ENCODE measurements around the gene CCDC33.
A peak's percentile ranks its signal among the peaks of the same experiment; 100 is the strongest.

CCDC33 gene

GRCh38 chr15:74199297-74199652, 36.9 kb upstream of the CCDC33 start:
- ATAC-seq, result no peak
- TF ChIP-seq TOX (CRISPR knock-in tag; IDR thresholded peaks at IDR 0.05; ENCODE audit: borderline replicate concordance) (no peak), POU6F1 (CRISPR knock-in tag; IDR thresholded peaks at IDR 0.05; ENCODE audit: borderline replicate concordance, low read depth) (no peak), TCF4 (CRISPR knock-in tag; IDR thresholded peaks at IDR 0.05; ENCODE audit: borderline replicate concordance) (no peak), TSHZ2 (CRISPR knock-in tag; IDR thresholded peaks at IDR 0.05) (no peak)

GRCh38 chr15:74200412-74200815, 35.7 kb upstream of the CCDC33 start:
- no peak for ATAC-seq
- no peak for TF ChIP-seq SNAI2 (CRISPR knock-in tag; IDR thresholded peaks at IDR 0.05)
- TF ChIP-seq, protein P1, sequence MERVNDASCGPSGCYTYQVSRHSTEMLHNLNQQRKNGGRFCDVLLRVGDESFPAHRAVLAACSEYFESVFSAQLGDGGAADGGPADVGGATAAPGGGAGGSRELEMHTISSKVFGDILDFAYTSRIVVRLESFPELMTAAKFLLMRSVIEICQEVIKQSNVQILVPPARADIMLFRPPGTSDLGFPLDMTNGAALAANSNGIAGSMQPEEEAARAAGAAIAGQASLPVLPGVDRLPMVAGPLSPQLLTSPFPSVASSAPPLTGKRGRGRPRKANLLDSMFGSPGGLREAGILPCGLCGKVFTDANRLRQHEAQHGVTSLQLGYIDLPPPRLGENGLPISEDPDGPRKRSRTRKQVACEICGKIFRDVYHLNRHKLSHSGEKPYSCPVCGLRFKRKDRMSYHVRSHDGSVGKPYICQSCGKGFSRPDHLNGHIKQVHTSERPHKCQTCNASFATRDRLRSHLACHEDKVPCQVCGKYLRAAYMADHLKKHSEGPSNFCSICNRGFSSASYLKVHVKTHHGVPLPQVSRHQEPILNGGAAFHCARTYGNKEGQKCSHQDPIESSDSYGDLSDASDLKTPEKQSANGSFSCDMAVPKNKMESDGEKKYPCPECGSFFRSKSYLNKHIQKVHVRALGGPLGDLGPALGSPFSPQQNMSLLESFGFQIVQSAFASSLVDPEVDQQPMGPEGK (CRISPR knock-in tag; IDR thresholded peaks at IDR 0.05; ENCODE audit: borderline replicate concordance), result no peak
- no peak for TF ChIP-seq TSHZ2 (CRISPR knock-in tag; IDR thresholded peaks at IDR 0.05)
- TF ChIP-seq ARNTL (CRISPR knock-in tag; IDR thresholded peaks at IDR 0.05; ENCODE audit: borderline replicate concordance, low read depth), result no peak
- no peak for TF ChIP-seq CSDC2 (CRISPR knock-in tag; IDR thresholded peaks at IDR 0.05)
- TF ChIP-seq, protein P2, sequence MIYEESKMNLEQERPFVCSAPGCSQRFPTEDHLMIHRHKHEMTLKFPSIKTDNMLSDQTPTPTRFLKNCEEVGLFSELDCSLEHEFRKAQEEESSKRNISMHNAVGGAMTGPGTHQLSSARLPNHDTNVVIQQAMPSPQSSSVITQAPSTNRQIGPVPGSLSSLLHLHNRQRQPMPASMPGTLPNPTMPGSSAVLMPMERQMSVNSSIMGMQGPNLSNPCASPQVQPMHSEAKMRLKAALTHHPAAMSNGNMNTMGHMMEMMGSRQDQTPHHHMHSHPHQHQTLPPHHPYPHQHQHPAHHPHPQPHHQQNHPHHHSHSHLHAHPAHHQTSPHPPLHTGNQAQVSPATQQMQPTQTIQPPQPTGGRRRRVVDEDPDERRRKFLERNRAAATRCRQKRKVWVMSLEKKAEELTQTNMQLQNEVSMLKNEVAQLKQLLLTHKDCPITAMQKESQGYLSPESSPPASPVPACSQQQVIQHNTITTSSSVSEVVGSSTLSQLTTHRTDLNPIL (CRISPR knock-in tag; IDR thresholded peaks at IDR 0.05; ENCODE audit: low read depth), result 0 out of 2 replicates have a peak, but pooled peaks have one; percentile 30
- TF ChIP-seq TOX (CRISPR knock-in tag; IDR thresholded peaks at IDR 0.05; ENCODE audit: borderline replicate concordance), result no peak

DNA sequence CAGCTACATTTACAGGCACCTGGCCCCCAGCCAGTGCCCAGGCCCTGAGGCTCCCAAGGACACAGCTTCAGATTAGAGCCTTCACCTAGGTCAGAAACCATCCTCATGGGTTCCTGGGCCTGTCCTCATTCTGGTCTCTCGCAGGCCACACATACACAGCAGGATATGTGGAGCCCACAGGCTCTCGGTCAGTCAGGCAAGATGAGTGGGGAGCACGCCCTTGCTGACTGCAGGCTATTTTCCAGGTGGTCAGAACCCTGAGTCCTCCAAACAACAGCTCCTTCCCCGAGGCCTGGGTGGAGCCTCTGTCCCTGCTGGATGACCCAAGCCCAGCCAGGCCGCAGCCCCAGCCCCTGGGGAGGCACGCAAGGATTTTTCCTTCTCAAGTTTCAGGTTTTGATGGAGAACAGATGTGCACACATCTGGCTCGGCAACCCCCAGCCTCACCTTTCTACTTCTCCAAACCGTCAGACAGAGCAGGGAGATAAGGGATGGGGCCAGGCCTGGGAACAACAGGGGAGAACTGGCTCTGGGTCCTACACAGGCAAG, 35.2 kb upstream of the CCDC33 start:
- no peak for ATAC-seq
- no peak for TF ChIP-seq ZNF565 (CRISPR knock-in tag; conservative IDR thresholded peaks at IDR 0.05; ENCODE audit: low read depth)
- no peak for TF ChIP-seq ESRRG (CRISPR knock-in tag; IDR thresholded peaks at IDR 0.05)
- TF ChIP-seq ZNF8 (CRISPR knock-in tag; IDR thresholded peaks at IDR 0.05), result no peak
- no peak; the same call in 1 of the 2 replicates for TF ChIP-seq TCF4 (CRISPR knock-in tag; IDR thresholded peaks at IDR 0.05; ENCODE audit: borderline replicate concordance)
- TF ChIP-seq RARB (CRISPR knock-in tag; IDR thresholded peaks at IDR 0.05), result no peak
- no peak for TF ChIP-seq CSRNP3 (CRISPR knock-in tag; IDR thresholded peaks at IDR 0.05)
- TF ChIP-seq SNAI2 (CRISPR knock-in tag; IDR thresholded peaks at IDR 0.05), result no peak
- TF ChIP-seq TSHZ2 (CRISPR knock-in tag; IDR thresholded peaks at IDR 0.05), result no peak

Measured in SK-N-SH treated with all-trans-retinoic acid at 6 μM for 48 hours (cell line).